ENCODE results near the gene ETFA.
"Not testable (repeated sequence)": the region's sequence is repeated elsewhere in the genome, so short reads cannot be mapped to it uniquely, and the experiment has no call there.

DNA sequence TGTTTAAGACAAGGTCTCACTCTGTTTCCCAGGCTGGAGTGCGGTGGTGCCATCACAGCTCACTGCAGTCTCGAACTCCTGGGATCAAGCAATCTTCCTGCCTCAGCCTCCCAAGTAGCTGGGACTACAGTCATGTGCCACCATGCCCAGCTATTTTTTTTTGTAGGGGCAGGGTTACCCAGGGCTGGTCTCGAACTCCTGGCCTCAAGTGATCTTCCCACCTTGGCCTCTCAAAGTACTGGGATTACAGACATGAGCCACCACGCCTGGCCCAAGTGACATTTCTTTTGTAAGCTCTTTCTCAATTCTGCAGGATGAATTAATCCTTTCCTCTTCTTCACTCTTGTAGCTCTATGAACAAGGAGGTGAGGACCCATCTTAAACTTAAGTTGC, 1.9 kb upstream of the ETFA start:
- TF ChIP-seq, protein P1, sequence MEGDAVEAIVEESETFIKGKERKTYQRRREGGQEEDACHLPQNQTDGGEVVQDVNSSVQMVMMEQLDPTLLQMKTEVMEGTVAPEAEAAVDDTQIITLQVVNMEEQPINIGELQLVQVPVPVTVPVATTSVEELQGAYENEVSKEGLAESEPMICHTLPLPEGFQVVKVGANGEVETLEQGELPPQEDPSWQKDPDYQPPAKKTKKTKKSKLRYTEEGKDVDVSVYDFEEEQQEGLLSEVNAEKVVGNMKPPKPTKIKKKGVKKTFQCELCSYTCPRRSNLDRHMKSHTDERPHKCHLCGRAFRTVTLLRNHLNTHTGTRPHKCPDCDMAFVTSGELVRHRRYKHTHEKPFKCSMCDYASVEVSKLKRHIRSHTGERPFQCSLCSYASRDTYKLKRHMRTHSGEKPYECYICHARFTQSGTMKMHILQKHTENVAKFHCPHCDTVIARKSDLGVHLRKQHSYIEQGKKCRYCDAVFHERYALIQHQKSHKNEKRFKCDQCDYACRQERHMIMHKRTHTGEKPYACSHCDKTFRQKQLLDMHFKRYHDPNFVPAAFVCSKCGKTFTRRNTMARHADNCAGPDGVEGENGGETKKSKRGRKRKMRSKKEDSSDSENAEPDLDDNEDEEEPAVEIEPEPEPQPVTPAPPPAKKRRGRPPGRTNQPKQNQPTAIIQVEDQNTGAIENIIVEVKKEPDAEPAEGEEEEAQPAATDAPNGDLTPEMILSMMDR (IDR thresholded peaks at IDR 0.05), result not testable (repeated sequence)
- not testable (repeated sequence) for TF ChIP-seq POLR2A (IDR thresholded peaks at IDR 0.05)

Measured in esophagus squamous epithelium (tissue), 4 donors.